Measurements from ENCODE around the gene SARDH. TPM values are rescaled to one million over a fixed set of nuclear protein-coding genes. Genes with fewer than 3 reads are reported as not detected.

SARDH gene
- total and polyA plus RNA-seq, 12 donors, result 0.81 to 9.6 (median 3.0) TPM

DNA sequence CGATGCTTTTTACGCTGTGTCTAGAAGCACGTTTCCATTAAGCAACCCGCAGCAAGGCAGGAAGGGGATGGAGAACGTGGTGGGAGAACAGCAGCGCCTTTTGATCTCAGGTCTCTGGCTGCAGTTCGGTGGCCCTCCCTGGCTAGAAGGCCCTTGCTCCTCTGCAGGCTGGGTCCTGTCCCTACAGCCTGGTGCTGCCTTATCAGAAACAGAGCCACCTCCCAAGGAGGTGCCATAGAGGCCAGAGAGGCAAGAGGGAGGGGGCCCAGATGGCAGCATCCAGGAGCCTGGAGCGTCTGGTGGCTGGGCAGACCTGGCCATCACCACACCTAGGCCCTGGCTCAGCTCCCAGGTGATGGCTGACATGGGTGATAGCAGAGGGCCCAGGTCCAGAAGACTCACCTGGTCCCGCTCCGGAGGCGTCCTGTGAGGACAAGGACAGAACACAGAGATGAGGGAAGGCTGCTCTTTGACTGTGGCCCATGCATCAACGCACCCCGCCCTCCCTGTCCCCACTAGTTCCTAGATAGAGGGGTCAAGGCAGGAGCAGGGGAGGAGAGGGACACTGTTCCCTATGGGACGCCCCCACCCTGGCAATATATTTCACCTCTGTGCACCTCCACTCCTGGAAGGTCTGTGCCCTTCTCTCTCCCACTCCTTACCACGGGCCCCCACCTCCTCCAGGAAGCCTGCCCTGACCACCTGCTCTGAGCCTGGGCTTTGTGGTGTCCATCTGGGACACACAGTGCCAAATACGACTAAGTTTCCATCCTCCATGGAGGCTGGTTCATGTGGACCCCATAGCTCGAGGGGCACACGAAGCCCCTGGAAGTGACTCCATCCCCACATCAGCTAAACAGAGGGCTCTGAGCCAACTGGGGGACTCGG lies 41.6 kb upstream of the SARDH start:
- peaks cover 0 to 42% of the 10 kb centered on the region in 2 donors for H3K36me3 ChIP-seq (replicated peaks in 1 of 2)
- intact Hi-C loops (cut with DNase I), result no loop called here
- 86 to 92% (median 91%) methylated on average over 14 to 19 of the region's 19 CpGs for WGBS, 4 donors
- H3K9me3 ChIP-seq (replicated peaks in 1 of 3), result no peaks in the 10 kb centered on the region
- DNase-seq, result no peak
- H3K27me3 ChIP-seq, result no peaks in the 10 kb centered on the region
- no peak overlapping the region for H3K27ac ChIP-seq
- H3K4me1 ChIP-seq (replicated peaks in 1 of 2), result no peaks in the 10 kb centered on the region
- no peak overlapping the region for H3K4me3 ChIP-seq
- no peak for TF ChIP-seq CTCF (IDR thresholded peaks at IDR 0.05)

GRCh38 chr9:133779081-133779480 lies 40.9 kb upstream of the SARDH start:
- peaks cover 0 to 48% of the 10 kb centered on the region in 2 donors for H3K36me3 ChIP-seq (replicated peaks in 1 of 2)
- no peak overlapping the region for H3K27ac ChIP-seq
- 87 to 96% (median 94%) methylated on average over 6 to 8 of the region's 8 CpGs for WGBS, 4 donors
- no peaks in the 10 kb centered on the region for H3K27me3 ChIP-seq
- no peaks in the 10 kb centered on the region for H3K4me1 ChIP-seq (replicated peaks in 1 of 2)
- no peak for TF ChIP-seq CTCF (IDR thresholded peaks at IDR 0.05)
- TF ChIP-seq POLR2A (IDR thresholded peaks at IDR 0.05), result no peak
- DNase-seq, result no peak
- no peaks in the 10 kb centered on the region for H3K9me3 ChIP-seq (replicated peaks in 1 of 3)
- H3K4me3 ChIP-seq, result no peak overlapping the region
- intact Hi-C loops (cut with DNase I), result no loop called here

- H3K9me3 ChIP-seq (replicated peaks in 1 of 3), result no peaks in the 10 kb centered on the region
- no peaks in the 10 kb centered on the region for H3K27me3 ChIP-seq
- no peak for DNase-seq
- H3K4me1 ChIP-seq (replicated peaks in 1 of 2), result no peaks in the 10 kb centered on the region
- H3K27ac ChIP-seq, result no peak overlapping the region
- intact Hi-C loops (cut with DNase I), result no loop called here
- H3K36me3 ChIP-seq (replicated peaks in 1 of 2), result peaks cover 0 to 54% of the 10 kb centered on the region in 2 donors
- no peak for TF ChIP-seq CTCF (IDR thresholded peaks at IDR 0.05)
- TF ChIP-seq POLR2A (IDR thresholded peaks at IDR 0.05), result no peak
- H3K4me3 ChIP-seq, result no peak overlapping the region
- WGBS, 4 donors, result 79 to 88% (median 84%) methylated on average over 13 to 20 of the region's 20 CpGs
Measured at GRCh38 chr9:133778336-133779013, 40.3 kb upstream of the SARDH start.

DNA sequence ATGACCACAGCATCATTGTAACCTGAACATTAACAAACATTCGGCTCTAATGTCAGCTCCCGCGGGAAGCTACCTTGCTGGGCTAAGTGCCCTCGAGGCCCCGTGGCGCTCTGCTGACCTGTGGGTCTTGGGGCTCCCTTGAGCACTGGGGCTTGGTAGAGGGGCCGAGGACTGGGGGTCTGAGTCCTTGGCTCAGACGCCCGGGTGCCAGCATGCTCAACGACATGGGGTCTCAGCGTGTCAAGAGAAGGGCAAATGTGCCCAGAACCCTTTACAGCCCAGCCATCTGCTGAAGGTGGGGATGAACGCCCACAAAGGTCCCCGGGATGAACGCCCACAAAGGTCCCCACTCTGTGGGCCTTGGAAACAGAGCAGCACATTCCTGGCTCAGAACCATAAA lies 39.7 kb upstream of the SARDH start:
- Histone ChIP-seq H3K27ac (no peak overlapping the region), H3K4me3 (no peak overlapping the region), H3K27me3 (no peaks in the 10 kb centered on the region), H3K9me3 (replicated peaks in 1 of 3) (no peaks in the 10 kb centered on the region), H3K36me3 (replicated peaks in 1 of 2) (peaks cover 0 to 54% of the 10 kb centered on the region in 2 donors), H3K4me1 (replicated peaks in 1 of 2) (no peaks in the 10 kb centered on the region)
- WGBS, 4 donors, result 93 to 96% (median 94%) methylated on average over 10 to 14 of the region's 14 CpGs
- intact Hi-C loops (cut with DNase I), result no loop called here
- no peak for DNase-seq
- TF ChIP-seq CTCF (IDR thresholded peaks at IDR 0.05) (no peak), POLR2A (IDR thresholded peaks at IDR 0.05) (no peak)
